ENCODE data around the gene TMEM63A.

- no peak for TF ChIP-seq CTCF (IDR thresholded peaks at IDR 0.05)
- TF ChIP-seq POLR2A (IDR thresholded peaks at IDR 0.05): no peak
Observed at GRCh38 chr1:225823811-225824261, 58.3 kb downstream of the TMEM63A start.

Measured in heart left ventricle (tissue), 13 donors.